Keratinocyte (primary cell): Measurements from ENCODE around the gene MDN1. TPM values are rescaled to one million over a fixed set of nuclear protein-coding genes. Genes with fewer than 3 reads are reported as not detected.

Source experiments
- DNase-seq: peaks from one replicate; pipeline ENCODE4 v3.0.0-alpha.2; 2011; ENCODE audit warnings: low read depth, missing footprints, low spot score
- FAIRE-seq: peaks from 2 replicates; lab custom pipeline; 2011; peaks lifted over from hg19 to GRCh38; lab: Jason Lieb, UNC
- H2AFZ ChIP-seq: 2 replicates; pipeline ENCODE4 v1.6.0; 2012; ENCODE audit warnings: low read length, control low read depth, inconsistent platforms; ENCODE audit not compliant: control insufficient read depth
- H3K27ac ChIP-seq: 2 replicates; pipeline ENCODE4 v1.5.1; 2011; ENCODE audit warnings: low read length; ENCODE audit not compliant: control insufficient read depth, insufficient read depth
- H3K27me3 ChIP-seq: 3 replicates; pipeline ENCODE4 v1.6.0; 2011; ENCODE audit warnings: low read length; ENCODE audit not compliant: control insufficient read depth, insufficient read depth; ENCODE audit errors: extremely low read depth
- H3K36me3 ChIP-seq, 2 experiments: 2 replicates in 1 of 2; 3 replicates in 1 of 2; pipeline ENCODE4 v1.5.1; 2011; ENCODE audit warnings: low read length in 2 of 2, mild to moderate bottlenecking in 1 of 2; ENCODE audit not compliant: control insufficient read depth in 2 of 2, insufficient read depth in 2 of 2; ENCODE audit errors: extremely low read depth in 1 of 2
- H3K4me1 ChIP-seq: 3 replicates; pipeline ENCODE4 v1.5.1; 2011; ENCODE audit warnings: low read length; ENCODE audit not compliant: control insufficient read depth, insufficient read depth; ENCODE audit errors: extremely low read depth
- H3K4me2 ChIP-seq: 3 replicates; pipeline ENCODE4 v1.6.0; 2011; ENCODE audit warnings: low read depth, low read length; ENCODE audit not compliant: control insufficient read depth, insufficient read depth; ENCODE audit errors: extremely low read depth
- H3K4me3 ChIP-seq, 3 experiments: fragments of 200-600 bp in 1 of 3; sonication (generic) in 1 of 3; 2 replicates in 2 of 3; 3 replicates in 1 of 3; pipeline ENCODE4 v1.5.1; 2011 to 2016; ENCODE audit warnings: low read length in 3 of 3, mild to moderate bottlenecking in 3 of 3, control low read depth in 2 of 3, inconsistent platforms in 1 of 3, low read depth in 1 of 3, mixed read lengths in 1 of 3, mixed run types in 1 of 3, moderate library complexity in 1 of 3; ENCODE audit not compliant: control insufficient read depth in 2 of 3, insufficient read depth in 2 of 3; ENCODE audit errors: extremely low read depth in 1 of 3
- H3K79me2 ChIP-seq: 2 replicates; pipeline ENCODE4 v1.6.0; 2012; ENCODE audit warnings: low read length; ENCODE audit not compliant: control insufficient read depth, insufficient read depth
- H3K9ac ChIP-seq: 3 replicates; pipeline ENCODE4 v1.6.0; 2011; ENCODE audit warnings: low read length; ENCODE audit not compliant: control insufficient read depth, insufficient read depth; ENCODE audit errors: extremely low read depth
- H3K9me1 ChIP-seq: 3 replicates; pipeline ENCODE4 v1.6.0; 2011; ENCODE audit warnings: low read length; ENCODE audit not compliant: control insufficient read depth, insufficient read depth; ENCODE audit errors: extremely low read depth
- H3K9me3 ChIP-seq: 2 replicates; pipeline ENCODE4 v1.5.1; 2012; ENCODE audit warnings: low read depth, low read length; ENCODE audit not compliant: control insufficient read depth
- H4K20me1 ChIP-seq: 3 replicates; pipeline ENCODE4 v1.6.0; 2011; ENCODE audit warnings: low read length; ENCODE audit not compliant: control insufficient read depth, insufficient read depth; ENCODE audit errors: extremely low read depth
- CTCF ChIP-seq, 3 experiments: IDR thresholded peaks in 1 of 3; conservative IDR thresholded peaks in 1 of 3; optimal IDR thresholded peaks in 1 of 3; 2 replicates in 2 of 3; 3 replicates in 1 of 3; pipeline versions ENCODE3 to v1.5.1; 2011; ENCODE audit warnings: low read length in 3 of 3, mild to moderate bottlenecking in 3 of 3, moderate library complexity in 2 of 3, control low read depth in 1 of 3, inconsistent platforms in 1 of 3; ENCODE audit not compliant: insufficient read depth in 2 of 3; ENCODE audit errors: extremely low read depth in 1 of 3
- EZH2 ChIP-seq: IDR thresholded peaks from one replicate; pipeline ENCODE4 v1.6.1; 2012; ENCODE audit warnings: inconsistent platforms, mild to moderate bottlenecking, low read length, moderate library complexity
- dilution Hi-C: fragments of 300-500 bp; cut with MboI; formaldehyde crosslinking; loops from one replicate; pipeline ENCODE4 v1.7.0; 2020; ENCODE audit warnings: low sequenced_read_pairs; ENCODE audit not compliant: extremely low pct_ligation_motif_present
- polyA plus RNA-seq, 5 experiments: library from polyadenylated mRNA; depleted of rRNA in 3 of 5; stranded (reverse) in 3 of 5; stranded (forward) in 1 of 5; unstranded in 1 of 5; fragments of >200 nt; gene quantifications; 1 replicate in 1 of 5; 2 replicates in 3 of 5; 3 replicates in 1 of 5; pipeline versions ENCODE4 v1.2.1 to v1.2.3, GENCODE V29; 2011 to 2012; ENCODE audit warnings: missing spikeins in 2 of 5, low read depth in 1 of 5, low replicate concordance in 1 of 5

MDN1 gene
- polyA plus RNA-seq, 1 donor (not counting 4 experiments of a cell fraction or from before 2014, with no cell fraction given) = 16.0 TPM

- no peak overlapping the region for H3K9ac ChIP-seq
- no peaks in the 10 kb centered on the region for H3K79me2 ChIP-seq
- H4K20me1 ChIP-seq = no peaks in the 10 kb centered on the region
- H3K9me3 ChIP-seq = no peaks in the 10 kb centered on the region
- DNase-seq (no peak), FAIRE-seq (no peak)
- no peaks in the 10 kb centered on the region for H3K9me1 ChIP-seq
- no peak overlapping the region for H3K4me3 ChIP-seq
- TF ChIP-seq EZH2 (no peak), CTCF (optimal IDR thresholded peaks at IDR 0.05 in 1 of 3, IDR thresholded peaks at IDR 0.05 in 1 of 3, conservative IDR thresholded peaks at IDR 0.05 in 1 of 3; ENCODE audit: extremely low read depth in 1 of 3, insufficient read depth in 2 of 3, low read length in 3 of 3) (no peak)
- H3K4me2 ChIP-seq = no peak overlapping the region
- dilution Hi-C loops = no loop called here
- H3K36me3 ChIP-seq = peaks cover 25 to 32% of the 10 kb centered on the region in 2 experiments
- no peak overlapping the region for H3K27ac ChIP-seq
- no peaks in the 10 kb centered on the region for H3K27me3 ChIP-seq
- H3K4me1 ChIP-seq = no peaks in the 10 kb centered on the region
- no peak overlapping the region for H2AFZ ChIP-seq
Observed at GRCh38 chr6:89694428-89694827, 125.2 kb downstream of the MDN1 start.

- H3K4me2 ChIP-seq = no peak overlapping the region
- no peak for FAIRE-seq
- H3K9me1 ChIP-seq = no peaks in the 10 kb centered on the region
- no peak overlapping the region for H3K9ac ChIP-seq
- no peak overlapping the region for H3K27ac ChIP-seq
- no peak for DNase-seq
- H3K79me2 ChIP-seq = no peaks in the 10 kb centered on the region
- no peaks in the 10 kb centered on the region for H4K20me1 ChIP-seq
- no peaks in the 10 kb centered on the region for H3K27me3 ChIP-seq
- dilution Hi-C loops = no loop called here
- no peaks in the 10 kb centered on the region for H3K9me3 ChIP-seq
- TF ChIP-seq CTCF (optimal IDR thresholded peaks at IDR 0.05 in 1 of 3, IDR thresholded peaks at IDR 0.05 in 1 of 3, conservative IDR thresholded peaks at IDR 0.05 in 1 of 3; ENCODE audit: extremely low read depth in 1 of 3, insufficient read depth in 2 of 3, low read length in 3 of 3) (no peak), EZH2 (no peak)
- no peak overlapping the region for H2AFZ ChIP-seq
- peaks cover 32 to 38% of the 10 kb centered on the region in 2 experiments for H3K36me3 ChIP-seq
- H3K4me3 ChIP-seq = no peak overlapping the region
- H3K4me1 ChIP-seq = no peaks in the 10 kb centered on the region
Observed at GRCh38 chr6:89693207-89693606, 126.4 kb downstream of the MDN1 start.
